Renal pelvis (tissue), 12 donors: ENCODE data around the gene BIRC3. TPM values are rescaled to one million over a fixed set of nuclear protein-coding genes. Genes with fewer than 3 reads are reported as not detected.
A peak's percentile ranks its signal among the peaks of the same experiment; 100 is the strongest.

Experiments
- DNase-seq: peaks from one replicate; pipeline ENCODE4 v3.0.0-alpha.2; 2013
- long read RNA-seq, 16 experiments: transcript quantifications; one replicate each; lab custom pipeline, GENCODE V29; 2026
- polyA plus RNA-seq, 3 donors: library from polyadenylated mRNA; unstranded; fragments of 120-200 nt; gene quantifications; one replicate each; pipeline ENCODE4 v1.2.1, GENCODE V29; 2013; ENCODE audit not compliant: insufficient read length in 3 of 3

BIRC3 gene
- 1 to 10 TPM; 1.1 to 1.7 (median 1.2) TPM for polyA plus RNA-seq
- long read RNA-seq, donor 1, result 0 reads
- long read RNA-seq, donor 2, result 0 reads
- long read RNA-seq, donor 3, result 0 reads
- long read RNA-seq, donor 4, result 0 reads
- long read RNA-seq, donor 5, result 0 reads
- long read RNA-seq, donor 6, result 0 reads
- long read RNA-seq, donor 7, result 0 reads
- long read RNA-seq, donor 8, result 0 reads
- long read RNA-seq, donor 9, result 0 reads
- long read RNA-seq, donor 10, result 0 reads
- long read RNA-seq, donor 11, result 0 reads
- long read RNA-seq, donor 12, result 0 reads
- long read RNA-seq, donor 13, result 0 reads
- long read RNA-seq, donor 14, result 0 reads
- long read RNA-seq, donor 15, result 0 reads
- long read RNA-seq, donor 16, result 0 reads

DNA sequence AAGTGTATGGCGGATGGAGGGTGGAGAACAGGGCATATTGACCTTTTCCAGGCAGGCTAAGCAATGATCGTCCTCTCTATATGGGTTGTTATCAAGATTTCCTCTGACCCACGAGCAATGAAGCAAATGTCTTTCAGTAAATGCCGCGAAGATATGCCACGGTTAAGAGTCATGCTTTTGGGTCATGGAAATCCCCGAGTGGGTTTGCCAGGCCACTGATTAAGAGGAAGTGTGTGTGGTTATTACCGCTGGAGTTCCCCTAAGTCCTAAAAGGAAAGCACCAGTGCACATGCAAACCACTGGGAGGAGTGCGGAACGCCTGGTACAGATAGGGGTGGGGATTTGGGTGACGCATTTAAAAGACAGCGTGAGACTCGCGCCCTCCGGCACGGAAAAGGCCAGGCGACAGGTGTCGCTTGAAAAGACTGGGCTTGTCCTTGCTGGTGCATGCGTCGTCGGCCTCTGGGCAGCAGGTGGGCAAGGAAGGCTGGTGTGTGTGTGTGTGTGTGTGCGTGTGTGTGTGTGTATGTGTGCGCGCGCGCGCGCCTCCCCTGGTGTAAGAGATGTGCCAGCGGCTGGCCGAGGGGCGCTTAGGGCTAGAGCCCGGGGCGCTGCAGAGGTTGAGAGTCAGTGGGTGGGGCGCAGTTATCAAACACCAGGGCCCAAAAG is at the start of gene BIRC3:
TSS of gene BIRC3 (plus strand) at position 386 of the 669 bp plus-strand sequence. CDS start 7,026 bp downstream, outside the sequence.
- DNase-seq, result peak; percentile 52

GRCh38 chr11:102267609-102268008 is 49.7 kb upstream of the BIRC3 start:
- no peak for DNase-seq

- DNase-seq, result peak; percentile 82
These were observed 49.0 kb upstream of the BIRC3 start for GRCh38 chr11:102268083-102268984.

DNA sequence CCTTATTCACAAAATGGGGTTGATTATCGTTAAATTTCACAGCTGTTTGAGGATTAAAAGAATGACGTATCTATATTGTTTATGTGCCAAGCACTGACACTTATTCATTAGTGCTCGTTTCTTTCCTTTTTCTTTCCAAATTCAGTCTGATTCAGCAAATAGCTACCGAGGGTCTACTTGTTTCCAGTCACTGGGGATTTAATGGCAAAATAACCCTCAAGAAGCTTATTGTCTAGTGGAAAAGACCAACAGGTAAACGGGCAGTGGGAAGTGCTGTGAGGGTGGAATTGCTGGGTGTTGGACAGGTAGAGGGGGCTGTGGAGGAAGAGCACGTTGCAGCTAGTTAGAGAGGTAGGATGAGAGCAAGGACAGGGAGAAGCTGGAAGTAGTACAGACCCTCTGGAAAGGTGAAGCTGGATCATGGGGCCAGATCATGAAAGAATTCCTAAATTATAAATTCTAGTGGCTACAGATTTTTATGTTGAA is 48.3 kb upstream of the BIRC3 start:
- DNase-seq, result no peak

DNA sequence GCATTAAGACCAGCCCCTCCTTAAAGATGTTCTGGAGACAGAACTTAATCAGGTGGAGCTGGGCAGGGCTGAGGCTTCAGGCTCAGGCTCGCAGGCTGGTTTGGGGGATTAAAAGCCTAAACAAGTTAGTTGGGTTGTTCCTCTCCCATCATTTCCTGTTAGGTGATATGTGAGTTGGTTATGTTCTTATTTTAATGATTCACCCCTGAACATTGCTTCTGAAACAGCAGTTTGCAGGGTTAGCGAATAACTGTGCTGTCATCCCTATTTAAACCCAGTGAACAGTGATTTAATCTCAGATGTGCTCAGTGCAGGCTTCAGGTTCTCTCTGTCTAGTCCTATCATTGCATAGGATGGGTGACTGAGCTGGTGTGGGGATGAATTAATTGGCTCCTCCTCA is 47.4 kb upstream of the BIRC3 start:
- DNase-seq, result no peak

DNA sequence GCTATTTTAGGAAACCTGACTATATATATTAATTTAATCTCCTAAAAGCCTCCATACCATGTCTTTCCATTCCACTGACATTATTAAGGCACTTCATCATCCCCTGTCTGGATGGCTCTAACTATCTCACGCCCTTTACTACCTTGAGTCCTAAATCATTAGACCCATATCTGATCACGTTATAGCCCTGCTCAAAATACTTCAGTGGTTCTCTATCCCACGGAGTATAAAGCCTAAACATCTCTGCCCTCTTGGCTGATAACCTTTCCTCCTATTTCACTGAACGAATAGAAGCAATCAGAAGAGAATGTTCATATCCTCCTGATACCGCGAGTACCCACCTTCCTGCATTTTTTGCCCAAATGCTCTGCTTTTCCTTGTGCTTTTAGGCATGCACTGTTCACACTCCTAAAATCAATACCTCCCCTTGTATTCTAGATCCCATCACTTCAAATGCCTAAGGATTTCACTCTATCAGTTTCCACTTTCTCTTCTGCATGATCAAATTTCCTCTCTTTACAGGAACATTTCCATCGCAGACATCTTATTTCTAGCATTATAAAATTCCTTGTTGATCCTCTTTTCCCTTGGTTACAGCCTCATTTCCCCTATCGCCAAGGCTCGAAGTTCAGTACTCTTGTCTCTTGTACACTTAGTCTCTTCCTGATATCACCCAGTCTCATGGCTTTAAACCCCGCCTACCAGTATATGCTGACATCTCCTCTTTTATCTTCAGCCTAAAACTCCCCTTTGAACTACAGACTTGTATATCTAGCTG is 45.0 kb upstream of the BIRC3 start:
- DNase-seq, result no peak

- DNase-seq, result no peak
These were observed 42.7 kb upstream of the BIRC3 start for GRCh38 chr11:102274628-102275027.

- no peak for DNase-seq
These were observed 40.9 kb upstream of the BIRC3 start for GRCh38 chr11:102276362-102276761.

DNA sequence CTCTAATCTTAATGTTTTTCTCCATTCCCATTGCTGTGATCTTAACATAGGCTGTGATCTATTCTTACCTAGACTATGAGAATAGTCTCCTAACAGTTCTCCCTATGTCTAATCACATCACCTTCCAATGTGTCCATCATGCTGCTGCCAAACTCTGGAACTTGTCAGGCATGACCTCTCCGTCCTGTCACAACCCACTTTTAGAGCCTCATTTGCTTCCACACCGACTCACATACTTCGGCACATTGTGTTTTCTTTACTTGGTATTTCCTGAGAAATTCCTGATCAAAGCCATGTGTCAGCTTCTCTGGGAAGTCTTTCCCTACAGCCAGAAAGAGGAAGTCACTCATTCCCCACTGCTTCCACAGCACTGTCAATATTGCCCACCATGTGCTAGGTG is 40.5 kb upstream of the BIRC3 start:
- no peak for DNase-seq

DNA sequence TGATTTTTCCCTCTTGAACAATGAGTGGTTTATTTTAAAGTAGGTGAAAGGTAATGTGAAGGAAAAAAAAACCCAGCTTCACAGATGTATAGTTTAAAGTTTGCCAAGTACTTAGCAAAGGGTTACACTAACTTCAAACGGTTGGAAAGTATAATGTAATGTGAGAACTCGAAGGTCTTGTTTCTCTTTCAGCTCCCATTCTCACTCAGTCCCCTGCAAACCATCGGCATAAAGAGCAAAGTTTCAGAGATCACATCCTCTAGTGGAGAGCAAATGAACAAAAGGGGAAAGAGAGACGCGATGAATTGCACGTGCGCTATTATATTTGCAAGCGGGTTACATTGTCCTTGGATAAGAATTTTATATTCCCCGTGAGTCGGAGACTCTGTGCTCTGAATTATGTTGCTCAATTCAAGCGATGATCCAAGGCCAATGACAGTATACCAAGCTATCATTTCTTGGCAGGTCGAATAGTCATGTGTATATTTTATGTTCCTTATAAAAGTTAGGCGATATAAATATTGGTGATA is 37.6 kb upstream of the BIRC3 start:
- DNase-seq, result peak; percentile 62

- DNase-seq, result no peak
These were observed 36.9 kb upstream of the BIRC3 start for GRCh38 chr11:102280245-102280833.

GRCh38 chr11:102283116-102283485 is 34.2 kb upstream of the BIRC3 start:
- DNase-seq, result no peak

- no peak for DNase-seq
These were observed 33.3 kb upstream of the BIRC3 start for GRCh38 chr11:102284008-102284407.

- DNase-seq, result no peak
These were observed 31.0 kb upstream of the BIRC3 start for GRCh38 chr11:102286292-102286691.

DNA sequence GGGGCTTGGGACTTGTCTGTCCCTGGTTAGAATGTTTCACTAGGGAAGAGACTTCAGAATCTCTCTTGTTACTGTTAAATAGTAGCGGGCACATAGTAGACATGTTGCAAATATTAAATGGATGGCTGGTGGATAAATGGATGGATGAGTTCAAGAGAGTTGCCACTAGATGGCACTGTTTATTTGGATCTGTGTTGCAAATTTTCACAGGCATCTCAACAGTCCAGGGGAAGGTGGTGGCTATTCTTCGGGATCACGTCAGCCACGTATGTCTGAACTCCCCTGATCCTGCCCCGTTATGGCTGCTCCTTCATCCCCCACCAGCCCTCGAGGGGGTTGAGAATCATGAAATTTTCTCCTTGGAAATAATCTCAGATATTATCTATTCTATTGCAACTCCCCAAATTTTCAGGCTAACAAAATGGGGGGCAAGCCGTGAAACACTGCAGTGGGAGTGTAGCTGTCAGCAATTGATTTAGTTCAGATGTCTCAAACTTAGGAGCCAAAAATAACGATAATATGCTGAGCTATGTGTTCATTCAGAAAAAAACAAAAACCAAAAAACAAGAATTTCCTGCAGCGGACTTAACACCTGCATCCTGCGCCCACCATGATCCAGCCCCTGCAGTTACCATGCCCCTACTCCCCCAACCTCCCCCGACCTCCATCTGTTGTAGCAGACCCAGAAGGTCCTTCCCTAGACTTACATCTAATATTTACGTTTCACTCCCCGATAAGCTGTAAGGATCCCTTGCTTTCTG is 29.1 kb upstream of the BIRC3 start:
- peak; percentile 73 for DNase-seq

- no peak for DNase-seq
These were observed 28.6 kb upstream of the BIRC3 start for GRCh38 chr11:102288725-102289083.

DNA sequence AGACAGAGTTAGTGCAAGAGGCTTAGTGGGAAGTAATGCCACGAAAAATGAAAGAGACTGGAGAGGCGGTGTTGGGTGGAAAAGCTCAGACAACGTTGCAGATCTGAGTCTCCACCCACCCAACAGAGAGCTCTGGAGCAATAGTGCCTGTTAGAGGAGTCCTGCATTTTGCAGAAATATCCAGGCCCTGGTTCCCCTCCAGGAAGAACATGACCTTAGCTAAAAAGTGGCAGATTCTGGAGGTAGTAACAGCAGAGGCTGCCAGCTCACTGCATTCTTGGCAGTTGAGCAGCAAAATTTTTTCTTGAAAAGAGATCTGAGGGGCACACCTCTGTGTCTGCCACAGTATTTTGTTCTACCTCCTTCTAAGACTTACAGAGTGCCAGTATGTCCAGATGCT is 27.7 kb upstream of the BIRC3 start:
- DNase-seq, result no peak

DNA sequence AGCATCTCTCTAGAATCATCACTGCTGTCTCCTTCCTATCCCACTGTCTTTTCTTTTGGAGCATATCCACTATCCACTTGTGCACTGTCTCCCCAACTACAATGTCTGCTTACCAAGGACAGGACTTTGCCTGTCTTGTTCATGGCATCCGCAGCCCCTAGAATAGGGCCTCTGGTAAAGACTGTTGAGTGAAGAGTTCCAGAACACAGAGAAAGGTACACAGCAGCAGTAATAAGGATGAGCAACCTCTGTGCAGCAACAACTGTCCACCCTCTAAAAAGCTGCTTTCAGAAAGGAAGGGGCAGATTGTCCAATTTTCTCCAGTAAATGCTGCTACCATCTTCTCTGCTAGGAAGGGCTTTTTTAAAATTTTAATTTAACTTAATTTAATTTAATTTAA is 25.5 kb upstream of the BIRC3 start:
- DNase-seq, result no peak

GRCh38 chr11:102292933-102293332 is 24.4 kb upstream of the BIRC3 start:
- no peak for DNase-seq
